NCI-H526 treated with DMSO at 0.1 percent for 48 hours (cell line): ENCODE data around the gene ASB9.
"Not testable (repeated sequence)": the region's sequence is repeated elsewhere in the genome, so short reads cannot be mapped to it uniquely, and the experiment has no call there.

ENCODE experiments used
- DNase-seq: peaks from one replicate; lab custom pipeline; 2025; lab: John Stamatoyannopoulos, UW

ASB9 gene

DNA sequence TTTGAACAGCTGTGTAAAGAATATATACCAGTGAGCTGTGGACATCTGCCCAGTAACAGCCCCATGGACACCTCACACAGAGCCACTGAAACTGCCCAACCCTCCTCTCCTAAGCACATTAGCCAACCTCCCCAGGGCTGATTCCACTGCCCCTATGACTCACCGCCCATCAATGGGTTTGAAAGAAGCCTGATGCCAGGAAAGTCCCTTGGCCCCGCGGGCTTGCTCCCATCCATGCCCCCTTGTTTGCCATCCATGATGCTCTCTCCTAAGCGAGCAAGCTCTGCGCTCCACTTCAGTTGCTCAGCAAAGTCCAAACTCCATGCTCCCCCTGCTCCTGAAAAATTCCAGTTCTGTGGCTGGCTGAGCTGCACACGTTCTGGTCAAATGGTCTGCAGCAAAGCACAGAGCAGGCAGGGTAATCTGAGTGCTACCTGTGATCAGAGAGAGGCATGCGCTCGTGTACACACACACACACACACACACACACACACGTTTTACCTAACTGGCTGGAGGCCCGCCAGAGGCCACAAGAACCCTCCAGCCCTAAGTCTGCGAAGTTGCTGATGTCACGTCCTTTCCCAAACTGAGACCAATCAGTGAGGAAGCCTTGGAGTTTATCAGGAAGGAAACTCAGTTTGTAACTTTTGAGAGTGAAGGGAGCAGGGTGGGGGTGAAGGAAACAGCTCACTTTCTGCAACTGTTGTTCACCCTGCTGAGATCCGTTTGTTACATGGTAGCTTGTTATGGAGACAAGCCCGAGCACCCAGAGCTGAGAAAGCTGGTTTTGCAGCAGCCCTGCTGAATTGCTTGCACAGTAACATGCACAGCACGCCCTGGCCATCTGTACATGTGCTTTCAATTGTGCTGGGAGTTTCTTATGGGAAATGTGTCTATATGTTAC lies at the start of gene ASB9:
Gene ASB9, minus strand, starts transcription at position 466 of the 904 bp plus-strand sequence. Its CDS starts 209 bp downstream, at position 257.
- no peak for DNase-seq

- no peak for DNase-seq
These were observed 49.2 kb upstream of the ASB9 start for GRCh38 chrX:15319075-15319474.

DNA sequence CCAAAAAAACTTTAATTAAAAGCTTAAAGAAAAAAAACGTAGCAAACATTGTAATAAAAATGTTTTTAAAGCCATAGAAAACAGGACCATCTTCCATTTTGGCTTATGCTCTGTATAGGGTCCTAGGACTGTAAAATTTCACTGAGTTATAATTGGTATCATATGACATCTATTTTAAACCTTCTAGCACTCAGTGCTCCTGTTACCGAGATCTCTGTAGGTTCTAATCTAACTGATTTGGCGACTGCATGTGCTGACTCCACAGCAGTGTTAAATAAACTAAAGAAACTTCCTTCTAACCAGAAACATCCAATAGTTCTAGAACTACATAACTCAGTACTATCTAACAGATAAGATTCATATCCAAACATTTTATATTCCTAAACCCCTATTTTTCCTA lies 45.6 kb upstream of the ASB9 start, which contains the start of gene ASB11:
Gene ASB11, minus strand, starts transcription at position 132 of the 400 bp plus-strand sequence. Its CDS starts 35 bp downstream, at position 97.
- DNase-seq = no peak

GRCh38 chrX:15314472-15314871 lies 44.6 kb upstream of the ASB9 start:
- DNase-seq = no peak

GRCh38 chrX:15311119-15311518 lies 41.2 kb upstream of the ASB9 start:
- no peak for DNase-seq

GRCh38 chrX:15310117-15310516 lies 40.2 kb upstream of the ASB9 start:
- no peak for DNase-seq

- not testable (repeated sequence) for DNase-seq
These were observed 36.0 kb upstream of the ASB9 start for GRCh38 chrX:15305899-15306298.

- DNase-seq = no peak
These were observed 32.0 kb upstream of the ASB9 start for GRCh38 chrX:15301924-15302323.

GRCh38 chrX:15299941-15300851 lies 30.3 kb upstream of the ASB9 start:
- no peak for DNase-seq

DNA sequence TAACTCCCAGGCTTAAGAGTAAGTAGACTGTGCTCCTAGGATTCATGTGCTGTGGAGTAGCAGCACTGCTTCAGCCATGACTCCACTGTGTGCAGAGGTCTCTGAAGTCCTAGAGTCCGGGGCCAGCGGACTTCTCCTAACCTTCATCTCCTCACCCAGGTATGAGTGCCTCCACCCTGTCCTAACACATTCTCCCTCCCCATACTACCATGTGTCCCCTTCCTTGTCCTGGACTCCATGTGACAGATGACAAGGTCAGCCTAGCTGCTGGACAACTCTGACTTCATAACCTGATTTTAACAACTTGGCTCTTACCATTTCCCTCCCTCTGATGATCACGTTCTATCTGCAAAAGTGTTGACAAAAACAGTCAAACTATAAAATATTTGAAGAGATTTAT lies 28.9 kb upstream of the ASB9 start:
- DNase-seq = no peak

GRCh38 chrX:15298201-15298600 lies 28.3 kb upstream of the ASB9 start:
- DNase-seq = no peak

DNA sequence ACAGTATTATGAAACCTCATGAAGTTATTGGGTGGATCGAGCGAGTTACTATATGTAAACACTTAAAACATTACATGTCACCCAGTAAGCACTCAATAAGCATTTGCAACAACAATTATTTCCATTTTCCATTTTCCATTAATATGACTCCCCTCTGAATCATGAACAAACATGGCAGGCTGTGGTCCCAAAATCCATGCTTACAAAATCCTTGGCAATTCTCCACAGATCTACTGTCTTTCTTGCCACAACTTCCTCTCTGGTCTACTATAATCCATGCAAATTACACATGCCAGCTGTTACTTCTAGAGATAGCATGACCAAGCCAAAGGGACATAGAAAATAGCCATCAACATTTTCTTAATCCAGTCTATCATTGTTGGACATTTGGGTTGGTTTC lies 23.6 kb upstream of the ASB9 start:
- no peak for DNase-seq

GRCh38 chrX:15292861-15293260 lies 23.0 kb upstream of the ASB9 start:
- no peak for DNase-seq

- DNase-seq = no peak
These were observed 7.7 kb upstream of the ASB9 start for GRCh38 chrX:15277604-15278003.

GRCh38 chrX:15274946-15275345 lies 5.1 kb upstream of the ASB9 start:
- DNase-seq = no peak

DNA sequence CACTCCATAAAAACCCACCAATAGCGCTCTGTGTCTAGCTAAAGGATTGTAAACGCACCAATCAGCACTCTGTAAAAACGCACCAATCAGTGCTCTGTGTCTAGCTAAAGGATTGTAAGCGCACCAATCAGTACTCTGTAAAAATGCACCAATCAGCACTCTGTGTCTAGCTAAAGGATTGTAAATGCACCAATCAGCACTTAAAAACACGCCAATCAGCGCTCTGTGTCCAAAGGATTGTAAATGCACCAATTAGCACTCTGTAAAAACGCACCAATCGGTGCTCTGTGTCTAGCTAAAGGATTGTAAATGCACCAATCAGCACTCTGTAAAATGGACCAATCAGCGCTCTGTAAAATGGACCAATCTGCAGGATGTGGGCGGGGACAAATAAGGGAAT lies 3.4 kb upstream of the ASB9 start:
- not testable (repeated sequence) for DNase-seq

DNA sequence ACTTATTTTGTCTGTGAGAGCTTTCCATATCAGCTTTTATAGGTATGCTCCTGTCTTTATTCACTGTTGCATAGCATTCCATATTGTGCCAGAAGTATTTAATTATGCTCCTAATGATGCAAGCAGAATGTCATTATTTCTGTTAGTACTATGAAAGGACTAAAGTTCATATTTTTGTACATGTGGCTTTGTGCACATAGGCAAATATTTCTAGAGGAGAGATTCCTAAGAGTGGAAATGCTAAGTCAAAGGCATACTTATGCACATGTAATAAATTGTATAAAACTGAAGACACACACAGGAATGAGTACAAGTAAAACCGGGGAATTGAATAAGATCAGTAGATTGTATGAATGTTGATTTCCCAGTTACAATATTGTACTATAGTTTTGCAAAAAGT lies 1.9 kb upstream of the ASB9 start:
- DNase-seq = peak; percentile 50

DNA sequence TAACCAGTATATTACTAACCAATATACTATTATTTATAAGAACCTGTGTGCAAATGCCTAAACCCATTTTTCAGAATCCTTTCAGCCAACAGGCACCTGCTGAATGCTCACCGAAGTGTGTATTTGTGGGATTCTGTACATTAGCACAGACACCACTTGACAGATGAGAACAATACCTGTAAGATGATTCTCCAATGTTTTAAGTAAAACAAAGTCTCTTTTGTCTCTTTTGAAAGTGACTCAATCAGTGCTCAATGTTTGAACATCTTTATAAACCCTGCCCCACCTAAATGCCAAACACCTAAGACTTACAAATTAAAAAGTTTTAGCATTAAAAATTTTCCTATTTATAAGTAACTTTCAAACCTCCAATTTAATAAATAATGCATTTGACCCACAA lies 763 bp downstream of the ASB9 start:
- no peak for DNase-seq

DNA sequence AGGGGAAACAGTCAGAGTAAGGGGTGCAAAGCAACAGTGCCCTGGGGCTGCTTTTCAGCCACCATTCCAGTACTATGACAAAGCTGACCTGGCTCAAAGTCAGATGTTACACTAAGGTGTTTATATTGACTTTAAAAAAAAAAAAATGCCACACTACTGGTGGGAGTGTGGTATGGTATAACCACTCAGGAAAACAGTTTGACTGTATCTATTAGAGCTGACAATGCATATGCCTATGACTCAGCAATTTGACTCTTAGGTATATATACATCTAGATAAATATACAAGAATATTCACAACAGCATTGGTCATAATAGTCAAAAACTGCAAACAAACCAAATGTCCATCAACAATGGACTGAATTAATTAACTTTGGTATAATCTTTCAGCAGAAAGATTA lies 15.0 kb downstream of the ASB9 start:
- DNase-seq = no peak

DNA sequence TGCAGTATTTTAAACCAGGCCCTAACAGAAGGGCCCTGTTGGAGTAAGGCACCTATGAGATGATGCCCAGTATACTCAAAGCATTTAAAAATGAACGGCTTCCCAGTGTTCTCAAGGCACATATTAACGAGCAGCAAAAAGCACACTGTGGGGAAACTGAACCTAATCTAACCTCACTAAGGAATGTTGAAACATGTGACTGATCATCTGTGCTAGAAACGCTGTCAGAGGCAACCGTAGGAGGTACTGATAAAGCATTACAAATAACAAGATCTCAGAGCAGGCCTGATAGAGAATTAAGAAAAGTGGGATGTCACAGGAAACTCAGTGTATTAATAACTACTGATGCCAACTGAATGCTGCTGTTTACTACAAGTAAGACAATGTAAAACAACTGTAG lies 24.0 kb downstream of the ASB9 start:
- no peak for DNase-seq

GRCh38 chrX:15244421-15244820 lies 25.5 kb downstream of the ASB9 start:
- DNase-seq = no peak

DNA sequence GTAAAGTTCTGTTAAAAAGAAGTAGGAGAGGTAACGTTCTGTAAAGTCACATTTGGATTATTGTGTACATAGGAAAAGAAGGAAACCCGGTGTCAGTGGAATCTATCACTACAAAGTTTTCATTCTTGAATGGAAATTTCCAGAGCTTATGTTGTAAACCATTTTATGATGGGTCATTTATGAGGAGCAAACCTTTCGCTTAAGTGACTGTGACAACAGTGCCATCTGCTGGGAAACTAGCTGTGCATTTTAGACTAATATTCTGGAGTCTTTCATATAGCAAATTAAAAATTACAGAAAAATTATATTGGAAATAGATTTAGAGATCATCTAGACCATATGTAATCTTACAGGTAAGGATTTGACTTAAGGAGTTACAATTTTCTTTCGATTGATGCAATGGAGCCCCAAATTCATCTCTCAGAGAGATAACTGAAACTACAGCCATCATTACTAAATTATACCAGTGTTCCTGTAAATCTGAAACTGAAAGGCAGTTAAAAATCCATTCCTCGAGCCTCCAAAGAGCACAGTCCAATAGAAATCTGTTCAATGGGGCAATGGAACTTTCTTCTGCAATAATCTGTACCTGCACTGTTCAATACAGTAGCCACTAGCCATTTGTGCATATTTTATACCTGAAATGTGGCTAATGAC lies 26.9 kb downstream of the ASB9 start:
- peak; percentile 85 for DNase-seq
